ENCODE measurements around the gene GRM7.

Gene GRM7

GRCh38 chr3:6985848-6986247 is 124.9 kb downstream of the GRM7 start:
- no peak for DNase-seq

- DNase-seq, result no peak
Measured at GRCh38 chr3:6989608-6990291, 128.8 kb downstream of the GRM7 start.

GRCh38 chr3:6994081-6994668 is 133.3 kb downstream of the GRM7 start:
- DNase-seq, result no peak

- DNase-seq, result no peak
Measured at GRCh38 chr3:7000501-7000900, 139.6 kb downstream of the GRM7 start.

GRCh38 chr3:7001370-7001769 is 140.5 kb downstream of the GRM7 start:
- no peak for DNase-seq

GRCh38 chr3:7015683-7016440 is 154.9 kb downstream of the GRM7 start:
- DNase-seq, result no peak

GRCh38 chr3:7025581-7026300 is 164.8 kb downstream of the GRM7 start:
- no peak for DNase-seq

- no peak for DNase-seq
Measured at GRCh38 chr3:7029562-7029961, 168.6 kb downstream of the GRM7 start.

GRCh38 chr3:7038394-7038793 is 177.5 kb downstream of the GRM7 start:
- DNase-seq, result no peak

- DNase-seq, result no peak
Measured at GRCh38 chr3:7062714-7063113, 201.8 kb downstream of the GRM7 start.

- DNase-seq, result no peak
Measured at GRCh38 chr3:7070461-7070860, 209.5 kb downstream of the GRM7 start.

GRCh38 chr3:7074217-7074616 is 213.3 kb downstream of the GRM7 start:
- DNase-seq, result no peak

GRCh38 chr3:7075117-7075516 is 214.2 kb downstream of the GRM7 start:
- DNase-seq, result no peak

GRCh38 chr3:7075901-7076300 is 215.0 kb downstream of the GRM7 start:
- no peak for DNase-seq

GRCh38 chr3:7082244-7082643 is 221.3 kb downstream of the GRM7 start:
- no peak for DNase-seq

- no peak for DNase-seq
Measured at GRCh38 chr3:7086417-7086816, 225.5 kb downstream of the GRM7 start.

- no peak for DNase-seq
Measured at GRCh38 chr3:7095116-7095515, 234.2 kb downstream of the GRM7 start.

GRCh38 chr3:7100136-7100535 is 239.2 kb downstream of the GRM7 start:
- DNase-seq, result no peak

GRCh38 chr3:7106635-7107034 is 245.7 kb downstream of the GRM7 start:
- DNase-seq, result no peak

- no peak for DNase-seq
Measured at GRCh38 chr3:7112523-7113056, 251.7 kb downstream of the GRM7 start.

- DNase-seq, result no peak
Measured at GRCh38 chr3:7144697-7145308, 283.9 kb downstream of the GRM7 start.

GRCh38 chr3:7146529-7146928 is 285.6 kb downstream of the GRM7 start:
- no peak for DNase-seq

GRCh38 chr3:7158516-7158915 is 297.6 kb downstream of the GRM7 start:
- no peak for DNase-seq
